H9 (cell line): ENCODE results near the gene DHCR24. TPM values are rescaled to one million over a fixed set of nuclear protein-coding genes. Genes with fewer than 3 reads are reported as not detected.

ENCODE experiments used
- DNase-seq: peaks from one replicate; pipeline ENCODE4 v3.0.0-alpha.2; 2017
- H2AFZ ChIP-seq: one replicate; pipeline ENCODE4 v1.6.1; 2013; ENCODE audit warnings: mild to moderate bottlenecking, low read length, control low read depth, moderate library complexity
- H2AK5ac ChIP-seq: 2 replicates; pipeline ENCODE4 v1.6.1; 2013; ENCODE audit warnings: low read length, control low read depth, mixed read lengths; ENCODE audit not compliant: insufficient read length
- H2BK120ac ChIP-seq: one replicate; pipeline ENCODE4 v1.6.1; 2013; ENCODE audit warnings: low read depth, mild to moderate bottlenecking, low read length, control low read depth, inconsistent platforms; ENCODE audit not compliant: poor library complexity, severe bottlenecking
- H2BK12ac ChIP-seq: 2 replicates; pipeline ENCODE4 v1.6.1; 2013; ENCODE audit warnings: low read length, control low read depth, mixed read lengths, low read depth; ENCODE audit not compliant: insufficient read length
- H2BK15ac ChIP-seq: 2 replicates; pipeline ENCODE4 v1.6.1; 2013; ENCODE audit warnings: low read depth, low read length, control low read depth
- H2BK20ac ChIP-seq: one replicate; pipeline ENCODE4 v1.6.1; 2013; ENCODE audit warnings: low read depth, mild to moderate bottlenecking, low read length, control low read depth, inconsistent platforms; ENCODE audit not compliant: poor library complexity, severe bottlenecking
- H2BK5ac ChIP-seq: 2 replicates; pipeline ENCODE4 v1.6.1; 2013; ENCODE audit warnings: low read length, control low read depth, mixed read lengths; ENCODE audit not compliant: insufficient read length
- H3K14ac ChIP-seq: 2 replicates; pipeline ENCODE4 v1.6.1; 2013; ENCODE audit warnings: low read length, control low read depth; ENCODE audit not compliant: insufficient read depth
- H3K18ac ChIP-seq: 2 replicates; pipeline ENCODE4 v1.6.1; 2013; ENCODE audit warnings: low read depth, mild to moderate bottlenecking, mixed read lengths, low read length, control low read depth; ENCODE audit not compliant: insufficient read length
- H3K23ac ChIP-seq: 2 replicates; pipeline ENCODE4 v1.6.1; 2013; ENCODE audit warnings: low read length, control low read depth, mixed read lengths, low read depth; ENCODE audit not compliant: insufficient read length
- H3K23me2 ChIP-seq: 2 replicates; pipeline ENCODE4 v1.6.1; 2013; ENCODE audit warnings: low read depth, mild to moderate bottlenecking, mixed read lengths, low read length, control low read depth; ENCODE audit not compliant: insufficient read length, poor library complexity, severe bottlenecking
- H3K27ac ChIP-seq: 2 replicates; pipeline ENCODE4 v1.5.1; 2013; ENCODE audit warnings: low read length, control low read depth, mixed read lengths, low read depth; ENCODE audit not compliant: insufficient read length
- H3K27me3 ChIP-seq: 2 replicates; pipeline ENCODE4 v1.6.1; 2013; ENCODE audit warnings: low read length, control low read depth, inconsistent platforms; ENCODE audit not compliant: insufficient read depth
- H3K4ac ChIP-seq: 2 replicates; pipeline ENCODE4 v1.6.1; 2013; ENCODE audit warnings: low read depth, mild to moderate bottlenecking, control low read depth, inconsistent platforms, low read length, moderate library complexity
- H3K4me1 ChIP-seq: 2 replicates; pipeline ENCODE4 v1.6.1; 2013; ENCODE audit warnings: low read length, control low read depth, inconsistent platforms; ENCODE audit not compliant: insufficient read depth
- H3K4me2 ChIP-seq: 2 replicates; pipeline ENCODE4 v1.6.1; 2013; ENCODE audit warnings: low read length, control low read depth, mixed read lengths; ENCODE audit not compliant: insufficient read length, insufficient read depth
- H3K56ac ChIP-seq: 2 replicates; pipeline ENCODE4 v1.6.1; 2013; ENCODE audit warnings: low read depth, mild to moderate bottlenecking, mixed read lengths, low read length, control low read depth; ENCODE audit not compliant: insufficient read length
- H3K79me1 ChIP-seq: 2 replicates; pipeline ENCODE4 v1.6.1; 2013; ENCODE audit warnings: low read depth, mild to moderate bottlenecking, moderate library complexity, low read length, control low read depth, inconsistent platforms; ENCODE audit not compliant: insufficient read depth, poor library complexity, severe bottlenecking
- H3K79me2 ChIP-seq: 2 replicates; pipeline ENCODE4 v1.6.1; 2013; ENCODE audit warnings: low read length, control low read depth, inconsistent platforms; ENCODE audit not compliant: insufficient read depth
- H3K9ac ChIP-seq: 2 replicates; pipeline ENCODE4 v1.6.1; 2013; ENCODE audit warnings: low read length, control low read depth, mixed read lengths; ENCODE audit not compliant: insufficient read length; ENCODE audit errors: extremely low read depth
- H3K9me3 ChIP-seq: one replicate; pipeline ENCODE4 v1.6.1; 2013; ENCODE audit warnings: low read depth, low read length, inconsistent platforms; ENCODE audit not compliant: control insufficient read depth
- H3T11ph ChIP-seq: one replicate; pipeline ENCODE4 v1.6.1; 2013; ENCODE audit warnings: mild to moderate bottlenecking, low read length, control low read depth, inconsistent platforms
- H4K20me1 ChIP-seq: one replicate; pipeline ENCODE4 v1.6.1; 2013; ENCODE audit not compliant: control insufficient read depth, insufficient read length, insufficient read depth
- H4K5ac ChIP-seq: 2 replicates; pipeline ENCODE4 v1.6.1; 2013; ENCODE audit warnings: low read depth, mild to moderate bottlenecking, mixed read lengths, low read length, control low read depth; ENCODE audit not compliant: insufficient read length
- H4K8ac ChIP-seq: replicated peaks from 2 replicates; pipeline ENCODE4 v1.6.1; 2013; ENCODE audit warnings: low read length, control low read depth, mixed read lengths, low read depth; ENCODE audit not compliant: insufficient read length
- H4K91ac ChIP-seq: 2 replicates; pipeline ENCODE4 v1.6.1; 2013; ENCODE audit warnings: low read depth, mild to moderate bottlenecking, moderate library complexity, mixed read lengths, low read length, control low read depth; ENCODE audit not compliant: insufficient read length
- H3K27ac Mint-ChIP-seq, 3 experiments: 2 replicates in 2 of 3; 3 replicates in 1 of 3; pipeline ENCODE4 v1.8.0; 2020 to 2021; ENCODE audit warnings: mixed read lengths in 3 of 3, mild to moderate bottlenecking in 1 of 3, moderate library complexity in 1 of 3
- H3K27me3 Mint-ChIP-seq: 2 replicates; pipeline ENCODE4 v1.8.0; 2021; ENCODE audit warnings: low read depth, mild to moderate bottlenecking, moderate library complexity, mixed read lengths
- H3K36me3 Mint-ChIP-seq, 3 experiments: 2 replicates in 2 of 3; 3 replicates in 1 of 3; pipeline ENCODE4 v1.8.0; 2020 to 2021; ENCODE audit warnings: low read depth in 3 of 3, mixed read lengths in 3 of 3; ENCODE audit not compliant: insufficient read depth in 1 of 3
- H3K4me1 Mint-ChIP-seq, 2 experiments: 2 replicates each; pipeline ENCODE4 v1.8.0; 2020; ENCODE audit warnings: mixed read lengths in 2 of 2
- H3K4me3 Mint-ChIP-seq, 2 experiments: 2 replicates in 1 of 2; 3 replicates in 1 of 2; pipeline ENCODE4 v1.8.0; 2020 to 2021; ENCODE audit warnings: mild to moderate bottlenecking in 2 of 2, mixed read lengths in 2 of 2, moderate library complexity in 1 of 2
- H3K9me3 Mint-ChIP-seq, 2 experiments: 2 replicates in 1 of 2; 3 replicates in 1 of 2; pipeline ENCODE4 v1.8.0; 2020; ENCODE audit warnings: mild to moderate bottlenecking in 2 of 2, mixed read lengths in 2 of 2, moderate library complexity in 1 of 2
- WGBS: extraction: QIAGEN DNeasy Blood & Tissue Kit; methylation state at CpG from one replicate; pipeline ENCODE4 v1.1.7; 2013; ENCODE audit warnings: missing lambda C conversion rate, low lambda C conversion rate, mixed read lengths; ENCODE audit not compliant: insufficient read length; ENCODE audit errors: extremely low coverage; 5-methylcytosine and 5-hydroxymethylcytosine counted together
- total RNA-seq: library from RNA; stranded (reverse); gene quantifications from 2 replicates; pipeline ENCODE4 v1.2.1, GENCODE V29; 2021
- TF ChIP-seq, protein P1 (sequence below): fragments of 200-600 bp; sonication (generic); conservative IDR thresholded peaks from 3 replicates; pipeline ENCODE4 v1.8.0; 2021; ENCODE audit warnings: antibody characterized with exemption, mild to moderate bottlenecking

The DHCR24 gene
- total RNA-seq, 1 experiment from 2014 or later = 318 TPM

DNA sequence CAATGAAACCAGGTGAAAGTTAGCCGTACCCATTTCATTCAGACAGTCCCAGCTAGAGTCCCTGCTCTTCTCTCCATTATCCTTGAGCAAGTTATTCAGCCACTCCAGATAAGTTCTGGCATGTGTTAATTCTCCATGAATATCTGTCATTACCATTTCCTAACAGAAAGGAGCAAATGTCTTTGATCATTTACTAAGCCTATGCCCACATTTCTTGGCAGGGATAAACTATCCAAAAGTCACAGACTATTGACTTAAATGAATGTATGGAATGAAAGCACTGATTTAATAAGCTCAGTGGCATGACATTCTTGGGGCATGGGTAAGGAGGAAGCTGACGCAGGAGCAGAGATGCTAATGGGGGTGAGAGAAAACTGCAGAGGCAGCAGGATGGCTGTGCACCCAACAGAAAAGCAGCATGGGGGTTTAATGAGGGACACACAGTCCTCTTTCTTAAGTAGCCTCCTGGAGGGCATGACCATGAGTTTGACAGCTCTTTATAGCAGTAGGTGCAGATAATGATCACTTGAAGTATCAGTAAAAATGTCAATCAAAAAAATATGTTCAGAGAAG is 17.6 kb upstream of the DHCR24 start:
- Histone ChIP-seq H3K27ac (no peak overlapping the region), H3K14ac (no peak overlapping the region), H4K8ac (no peak overlapping the region), H2BK12ac (no peak overlapping the region), H3K23ac (no peak overlapping the region), H3K4me2 (no peak overlapping the region), H4K5ac (no peak overlapping the region), H2BK20ac (no peak overlapping the region), H2AK5ac (no peak overlapping the region), H3K79me1 (no peaks in the 10 kb centered on the region), H3K9me3 (no peaks in the 10 kb centered on the region), H3T11ph (no peak overlapping the region), H4K91ac (no peak overlapping the region), H3K9ac (no peak overlapping the region), H2BK5ac (no peak overlapping the region), H4K20me1 (no peaks in the 10 kb centered on the region), H3K4me1 (peaks cover 4% of the 10 kb centered on the region; the same call in 1 of the 2 replicates), H2BK15ac (no peak overlapping the region), H3K79me2 (no peaks in the 10 kb centered on the region), H3K23me2 (no peaks in the 10 kb centered on the region), H3K56ac (no peak overlapping the region), H3K18ac (no peak overlapping the region), H3K27me3 (no peaks in the 10 kb centered on the region), H2AFZ (no peak overlapping the region), H2BK120ac (no peak overlapping the region), H3K4ac (no peak overlapping the region)
- H3K9me3 Mint-ChIP-seq = peaks cover 14 to 15% of the 10 kb centered on the region in 2 experiments
- no CpG with 5 or more reads among the region's 2 CpGs for WGBS
- H3K36me3 Mint-ChIP-seq = peaks cover 7 to 16% (median 7%) of the 10 kb centered on the region in 3 experiments
- TF ChIP-seq, protein P1, sequence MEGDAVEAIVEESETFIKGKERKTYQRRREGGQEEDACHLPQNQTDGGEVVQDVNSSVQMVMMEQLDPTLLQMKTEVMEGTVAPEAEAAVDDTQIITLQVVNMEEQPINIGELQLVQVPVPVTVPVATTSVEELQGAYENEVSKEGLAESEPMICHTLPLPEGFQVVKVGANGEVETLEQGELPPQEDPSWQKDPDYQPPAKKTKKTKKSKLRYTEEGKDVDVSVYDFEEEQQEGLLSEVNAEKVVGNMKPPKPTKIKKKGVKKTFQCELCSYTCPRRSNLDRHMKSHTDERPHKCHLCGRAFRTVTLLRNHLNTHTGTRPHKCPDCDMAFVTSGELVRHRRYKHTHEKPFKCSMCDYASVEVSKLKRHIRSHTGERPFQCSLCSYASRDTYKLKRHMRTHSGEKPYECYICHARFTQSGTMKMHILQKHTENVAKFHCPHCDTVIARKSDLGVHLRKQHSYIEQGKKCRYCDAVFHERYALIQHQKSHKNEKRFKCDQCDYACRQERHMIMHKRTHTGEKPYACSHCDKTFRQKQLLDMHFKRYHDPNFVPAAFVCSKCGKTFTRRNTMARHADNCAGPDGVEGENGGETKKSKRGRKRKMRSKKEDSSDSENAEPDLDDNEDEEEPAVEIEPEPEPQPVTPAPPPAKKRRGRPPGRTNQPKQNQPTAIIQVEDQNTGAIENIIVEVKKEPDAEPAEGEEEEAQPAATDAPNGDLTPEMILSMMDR = no peak
- H3K4me1 Mint-ChIP-seq = peaks cover 37 to 38% of the 10 kb centered on the region in 2 experiments
- no peak for DNase-seq
- no peak overlapping the region for H3K27ac Mint-ChIP-seq
- no peak overlapping the region for H3K4me3 Mint-ChIP-seq
- H3K27me3 Mint-ChIP-seq = peaks cover 3% of the 10 kb centered on the region
